ENCODE data around the gene KIAA0232. TPM values are rescaled to one million over a fixed set of nuclear protein-coding genes. Genes with fewer than 3 reads are reported as not detected.
"Not testable (repeated sequence)": the region's sequence is repeated elsewhere in the genome, so short reads cannot be mapped to it uniquely, and the experiment has no call there.

Gene KIAA0232
- polyA plus RNA-seq, 1 donor from 2014 or later: 57.6 TPM

DNA sequence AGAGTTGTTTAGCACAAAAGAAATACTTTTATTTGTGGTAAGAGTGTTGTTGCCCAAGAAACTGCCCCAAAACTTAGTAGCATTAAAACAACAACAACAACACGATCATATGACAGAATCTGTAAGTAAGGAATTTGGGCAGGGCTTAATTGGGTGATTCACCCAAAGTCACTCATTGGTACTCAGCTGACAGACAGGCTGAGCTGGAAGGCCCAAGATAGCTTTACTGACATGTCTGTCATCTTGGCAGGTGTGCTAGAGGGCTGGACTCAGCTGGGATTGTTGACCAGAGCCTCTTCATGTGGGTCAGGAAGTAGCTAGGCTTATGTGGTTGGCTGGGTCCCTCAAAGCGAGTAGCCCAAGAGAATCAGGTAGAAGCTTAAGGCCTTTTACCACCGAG, 52.3 kb downstream of the KIAA0232 start:
- no peak overlapping the region for H3K4me3 ChIP-seq (ENCODE audit: low read length)

DNA sequence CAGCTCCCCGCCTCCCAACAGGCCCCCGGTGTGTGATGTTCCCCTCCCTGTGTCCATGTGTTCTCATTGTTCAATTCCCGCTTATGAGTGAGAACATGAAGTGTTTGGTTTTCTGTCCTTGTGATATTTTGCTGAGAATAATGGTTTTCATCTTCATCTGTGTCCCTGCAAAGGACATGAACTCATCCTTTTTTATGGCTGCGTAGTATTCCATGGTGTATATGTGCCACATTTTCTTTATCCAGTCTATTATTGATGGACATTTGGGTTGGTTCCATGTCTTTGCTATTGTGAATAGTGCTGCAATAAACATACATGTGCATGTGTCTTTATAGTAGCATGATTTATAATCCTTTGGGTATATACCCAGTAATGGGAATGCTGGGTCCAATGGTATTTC, 53.1 kb downstream of the KIAA0232 start:
- H3K9me2 ChIP-seq (ENCODE audit: insufficient read depth, low read length); H3K4me2 ChIP-seq (ENCODE audit: low read length); H3K9ac ChIP-seq (ENCODE audit: low read length); H3F3A ChIP-seq (ENCODE audit: insufficient read depth, low read length, poor library complexity, severe bottlenecking); H3K36me3 ChIP-seq (ENCODE audit: insufficient read depth, low read length); H3K27me3 ChIP-seq (ENCODE audit: insufficient read depth, low read depth, low read length); H3K27ac ChIP-seq (ENCODE audit: low read length); H4K20me1 ChIP-seq (ENCODE audit: insufficient read depth); H2AFZ ChIP-seq (ENCODE audit: low read depth, low read length); H3K4me3 ChIP-seq (ENCODE audit: low read length); H3K9me3 ChIP-seq (ENCODE audit: low read length): not testable (repeated sequence)
- H3K79me2 ChIP-seq (replicated peaks; ENCODE audit: insufficient read depth, low read length): peaks cover 21% of the 10 kb centered on the region

More for the DNA sequence above, 52.3 kb downstream of the KIAA0232 start:
- no peak overlapping the region for H2AFZ ChIP-seq (ENCODE audit: low read depth, low read length)
- peaks cover 21% of the 10 kb centered on the region for H3K79me2 ChIP-seq (replicated peaks; ENCODE audit: insufficient read depth, low read length)
- H3K4me2 ChIP-seq (ENCODE audit: low read length): no peak overlapping the region
- no peaks in the 10 kb centered on the region for H3F3A ChIP-seq (ENCODE audit: insufficient read depth, low read length, poor library complexity, severe bottlenecking)
- H3K9me2 ChIP-seq (ENCODE audit: insufficient read depth, low read length): no peaks in the 10 kb centered on the region
- H4K20me1 ChIP-seq (ENCODE audit: insufficient read depth): peaks cover 3% of the 10 kb centered on the region
- H3K9me3 ChIP-seq (ENCODE audit: low read length): no peaks in the 10 kb centered on the region
- TF ChIP-seq SMC3 (conservative IDR thresholded peaks at IDR 0.05; ENCODE audit: poor library complexity): no peak
- H3K27ac ChIP-seq (ENCODE audit: low read length): no peak overlapping the region
- H3K36me3 ChIP-seq (ENCODE audit: insufficient read depth, low read length): peaks cover 5% of the 10 kb centered on the region
- H3K9ac ChIP-seq (ENCODE audit: low read length): no peak overlapping the region
- H3K27me3 ChIP-seq (ENCODE audit: insufficient read depth, low read depth, low read length): no peaks in the 10 kb centered on the region

DNA sequence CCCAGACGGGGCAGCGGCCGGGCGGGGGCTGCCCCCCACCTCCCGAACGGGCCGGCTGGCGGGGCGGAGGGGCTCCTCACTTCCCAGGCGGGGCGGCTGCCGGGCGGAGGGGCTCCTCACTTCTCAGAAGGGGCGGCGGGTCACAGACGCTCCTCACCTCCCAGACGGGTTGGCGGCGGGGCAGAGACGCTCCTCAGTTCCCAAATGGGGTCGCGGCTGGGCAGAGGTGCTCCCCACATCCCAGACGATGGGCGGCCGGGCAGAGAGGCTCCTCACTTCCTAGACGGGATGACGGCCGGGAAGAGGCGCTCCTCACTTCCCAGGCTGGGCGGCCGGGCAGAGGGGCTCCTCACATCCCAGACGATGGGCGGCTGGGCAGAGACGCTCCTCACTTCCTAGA, 54.6 kb downstream of the KIAA0232 start:
- H2AFZ ChIP-seq (ENCODE audit: low read depth, low read length); H3K4me2 ChIP-seq (ENCODE audit: low read length); H3K27ac ChIP-seq (ENCODE audit: low read length); H3F3A ChIP-seq (ENCODE audit: insufficient read depth, low read length, poor library complexity, severe bottlenecking); H3K9me3 ChIP-seq (ENCODE audit: low read length); H4K20me1 ChIP-seq (ENCODE audit: insufficient read depth); H3K36me3 ChIP-seq (ENCODE audit: insufficient read depth, low read length); H3K27me3 ChIP-seq (ENCODE audit: insufficient read depth, low read depth, low read length); H3K4me3 ChIP-seq (ENCODE audit: low read length); H3K9ac ChIP-seq (ENCODE audit: low read length); H3K9me2 ChIP-seq (ENCODE audit: insufficient read depth, low read length): not testable (repeated sequence)
- H3K79me2 ChIP-seq (replicated peaks; ENCODE audit: insufficient read depth, low read length): peaks cover 15% of the 10 kb centered on the region

DNA sequence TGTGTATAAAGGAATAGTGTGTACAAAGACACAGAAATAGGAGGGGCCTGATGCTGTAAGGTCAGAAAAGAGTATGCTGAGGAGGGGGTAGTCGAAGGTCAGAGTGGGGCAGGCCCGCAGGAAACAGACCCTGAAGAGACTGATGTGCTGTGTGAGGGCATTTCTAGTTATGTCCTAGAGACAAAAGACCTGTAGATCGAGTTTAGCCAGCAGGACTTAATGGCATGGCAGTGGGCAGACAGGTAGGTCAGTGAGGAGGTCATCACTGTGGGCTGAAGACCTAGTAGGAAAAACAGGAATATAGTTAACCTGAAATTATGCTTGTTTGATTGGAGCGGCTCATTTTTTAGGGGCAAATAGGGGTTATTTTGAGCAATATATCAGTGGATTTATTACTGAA, 57.1 kb downstream of the KIAA0232 start:
- Histone ChIP-seq H2AFZ (ENCODE audit: low read depth, low read length) (no peak overlapping the region), H3K9me2 (ENCODE audit: insufficient read depth, low read length) (no peaks in the 10 kb centered on the region), H3K4me2 (ENCODE audit: low read length) (no peak overlapping the region), H3K9ac (ENCODE audit: low read length) (no peak overlapping the region), H4K20me1 (ENCODE audit: insufficient read depth) (peaks cover 3% of the 10 kb centered on the region), H3K27ac (ENCODE audit: low read length) (no peak overlapping the region), H3K36me3 (ENCODE audit: insufficient read depth, low read length) (no peaks in the 10 kb centered on the region), H3K79me2 (replicated peaks; ENCODE audit: insufficient read depth, low read length) (peaks cover 13% of the 10 kb centered on the region), H3K4me3 (ENCODE audit: low read length) (no peak overlapping the region), H3K9me3 (ENCODE audit: low read length) (no peaks in the 10 kb centered on the region), H3F3A (ENCODE audit: insufficient read depth, low read length, poor library complexity, severe bottlenecking) (no peaks in the 10 kb centered on the region), H3K27me3 (ENCODE audit: insufficient read depth, low read depth, low read length) (no peaks in the 10 kb centered on the region)
- TF ChIP-seq RAD21 (conservative IDR thresholded peaks at IDR 0.05) (no peak), SMC3 (conservative IDR thresholded peaks at IDR 0.05; ENCODE audit: poor library complexity) (no peak), EZH2 (IDR thresholded peaks at IDR 0.05; ENCODE audit: borderline replicate concordance, insufficient read depth, low read length, poor library complexity, severe bottlenecking) (no peak), MXI1 (conservative IDR thresholded peaks at IDR 0.05; ENCODE audit: poor library complexity, severe bottlenecking) (no peak), EP300 (conservative IDR thresholded peaks at IDR 0.05; ENCODE audit: poor library complexity, severe bottlenecking) (no peak), TAF1 (IDR thresholded peaks at IDR 0.05; ENCODE audit: low read depth) (no peak), POLR2AphosphoS5 (IDR thresholded peaks at IDR 0.05) (no peak)
- TF ChIP-seq, protein P1, sequence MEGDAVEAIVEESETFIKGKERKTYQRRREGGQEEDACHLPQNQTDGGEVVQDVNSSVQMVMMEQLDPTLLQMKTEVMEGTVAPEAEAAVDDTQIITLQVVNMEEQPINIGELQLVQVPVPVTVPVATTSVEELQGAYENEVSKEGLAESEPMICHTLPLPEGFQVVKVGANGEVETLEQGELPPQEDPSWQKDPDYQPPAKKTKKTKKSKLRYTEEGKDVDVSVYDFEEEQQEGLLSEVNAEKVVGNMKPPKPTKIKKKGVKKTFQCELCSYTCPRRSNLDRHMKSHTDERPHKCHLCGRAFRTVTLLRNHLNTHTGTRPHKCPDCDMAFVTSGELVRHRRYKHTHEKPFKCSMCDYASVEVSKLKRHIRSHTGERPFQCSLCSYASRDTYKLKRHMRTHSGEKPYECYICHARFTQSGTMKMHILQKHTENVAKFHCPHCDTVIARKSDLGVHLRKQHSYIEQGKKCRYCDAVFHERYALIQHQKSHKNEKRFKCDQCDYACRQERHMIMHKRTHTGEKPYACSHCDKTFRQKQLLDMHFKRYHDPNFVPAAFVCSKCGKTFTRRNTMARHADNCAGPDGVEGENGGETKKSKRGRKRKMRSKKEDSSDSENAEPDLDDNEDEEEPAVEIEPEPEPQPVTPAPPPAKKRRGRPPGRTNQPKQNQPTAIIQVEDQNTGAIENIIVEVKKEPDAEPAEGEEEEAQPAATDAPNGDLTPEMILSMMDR (IDR thresholded peaks at IDR 0.05; ENCODE audit: poor library complexity, severe bottlenecking): no peak
- TF ChIP-seq, protein P2, sequence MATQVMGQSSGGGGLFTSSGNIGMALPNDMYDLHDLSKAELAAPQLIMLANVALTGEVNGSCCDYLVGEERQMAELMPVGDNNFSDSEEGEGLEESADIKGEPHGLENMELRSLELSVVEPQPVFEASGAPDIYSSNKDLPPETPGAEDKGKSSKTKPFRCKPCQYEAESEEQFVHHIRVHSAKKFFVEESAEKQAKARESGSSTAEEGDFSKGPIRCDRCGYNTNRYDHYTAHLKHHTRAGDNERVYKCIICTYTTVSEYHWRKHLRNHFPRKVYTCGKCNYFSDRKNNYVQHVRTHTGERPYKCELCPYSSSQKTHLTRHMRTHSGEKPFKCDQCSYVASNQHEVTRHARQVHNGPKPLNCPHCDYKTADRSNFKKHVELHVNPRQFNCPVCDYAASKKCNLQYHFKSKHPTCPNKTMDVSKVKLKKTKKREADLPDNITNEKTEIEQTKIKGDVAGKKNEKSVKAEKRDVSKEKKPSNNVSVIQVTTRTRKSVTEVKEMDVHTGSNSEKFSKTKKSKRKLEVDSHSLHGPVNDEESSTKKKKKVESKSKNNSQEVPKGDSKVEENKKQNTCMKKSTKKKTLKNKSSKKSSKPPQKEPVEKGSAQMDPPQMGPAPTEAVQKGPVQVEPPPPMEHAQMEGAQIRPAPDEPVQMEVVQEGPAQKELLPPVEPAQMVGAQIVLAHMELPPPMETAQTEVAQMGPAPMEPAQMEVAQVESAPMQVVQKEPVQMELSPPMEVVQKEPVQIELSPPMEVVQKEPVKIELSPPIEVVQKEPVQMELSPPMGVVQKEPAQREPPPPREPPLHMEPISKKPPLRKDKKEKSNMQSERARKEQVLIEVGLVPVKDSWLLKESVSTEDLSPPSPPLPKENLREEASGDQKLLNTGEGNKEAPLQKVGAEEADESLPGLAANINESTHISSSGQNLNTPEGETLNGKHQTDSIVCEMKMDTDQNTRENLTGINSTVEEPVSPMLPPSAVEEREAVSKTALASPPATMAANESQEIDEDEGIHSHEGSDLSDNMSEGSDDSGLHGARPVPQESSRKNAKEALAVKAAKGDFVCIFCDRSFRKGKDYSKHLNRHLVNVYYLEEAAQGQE (IDR thresholded peaks at IDR 0.05; ENCODE audit: borderline replicate concordance): no peak

Measured in neural cell (in vitro differentiated cells).